Measurements from ENCODE around the gene CIC. TPM values are rescaled to one million over a fixed set of nuclear protein-coding genes. Genes with fewer than 3 reads are reported as not detected.

The CIC gene
- total and polyA plus RNA-seq, 9 of the 15 experiments (the other 6 are each of a cell fraction or from before 2014, with no cell fraction given) = 0.07 to 44.7 (median 8.6) TPM

DNA sequence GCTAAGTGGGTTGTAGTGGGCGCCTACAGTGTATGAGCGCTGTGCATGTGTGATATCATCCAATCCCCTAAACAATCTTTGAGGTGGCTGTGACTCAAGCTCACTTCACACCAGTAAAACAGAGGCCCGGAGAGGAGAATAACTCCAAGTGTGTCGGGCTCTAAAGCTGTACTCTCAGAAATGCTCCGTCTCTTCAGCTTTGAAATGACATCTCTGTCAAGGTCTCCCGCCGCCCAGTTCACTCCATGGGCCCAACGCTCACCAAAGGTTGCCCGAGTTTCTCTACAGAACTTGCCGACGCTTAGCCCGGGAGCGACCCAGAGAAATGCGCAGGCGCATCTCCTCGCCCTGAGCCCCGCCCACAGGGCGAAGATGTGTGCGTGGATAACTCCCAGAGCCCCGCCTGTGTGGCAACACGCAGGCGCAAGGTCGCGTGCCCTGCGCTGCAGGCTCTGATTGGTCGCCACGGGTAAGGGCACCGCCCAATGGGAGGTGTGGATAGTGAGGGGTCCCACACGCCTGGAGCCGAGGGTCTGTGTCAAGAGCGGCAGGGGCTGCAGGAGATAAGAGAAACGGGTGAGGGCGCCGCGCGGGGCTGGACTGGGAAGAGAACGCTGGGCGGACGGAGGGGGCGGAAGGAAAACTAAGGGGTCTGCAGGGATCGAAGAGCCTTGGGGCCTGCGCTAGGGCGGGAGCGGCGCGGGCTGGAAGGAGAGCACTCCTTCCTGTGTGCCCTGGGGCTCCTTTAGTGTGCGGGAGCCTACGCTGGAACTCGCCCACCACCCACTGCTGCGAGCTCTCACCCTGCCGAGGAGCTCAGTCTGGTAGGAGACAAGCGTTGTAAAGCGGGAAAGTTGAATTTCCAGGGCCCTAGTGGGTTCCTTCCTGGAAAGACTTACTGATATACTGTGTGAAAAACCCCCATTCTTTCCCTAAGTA lies 49.0 kb upstream of the CIC start, which contains the start of gene ZNF526 (continued):
- TF ChIP-seq CBX1 (IDR thresholded peaks at IDR 0.05; ENCODE audit: low read depth) = peak; percentile 80; the same call in 1 of the 2 replicates
- TF ChIP-seq EGR1 (conservative IDR thresholded peaks at IDR 0.05) = 0 out of 2 replicates have a peak, but pooled peaks have one; percentile 2
- peak; percentile 76 for TF ChIP-seq HDAC2 (IDR thresholded peaks at IDR 0.05)
- peak; percentile 89 for TF ChIP-seq HMGN3 (IDR thresholded peaks at IDR 0.05; ENCODE audit: borderline replicate concordance, extremely low read depth, insufficient read length, low read depth, low read length)
- no peak for TF ChIP-seq ZNF444 (CRISPR knock-in tag; IDR thresholded peaks at IDR 0.05)
- TF ChIP-seq MYBL2 (IDR thresholded peaks at IDR 0.05; ENCODE audit: low read depth) = no peak
- no peak for TF ChIP-seq MYBL2 (CRISPR knock-in tag; IDR thresholded peaks at IDR 0.05; ENCODE audit: borderline replicate concordance)
- peak; percentile 95 for TF ChIP-seq CXXC5 (CRISPR knock-in tag; IDR thresholded peaks at IDR 0.05)
- TF ChIP-seq RFX5 (IDR thresholded peaks at IDR 0.05; ENCODE audit: low read depth, low read length) = 0 out of 2 replicates have a peak, but pooled peaks have one; percentile 49
- TF ChIP-seq NFYB (IDR thresholded peaks at IDR 0.05; ENCODE audit: extremely low read depth, insufficient read length) = peak; percentile 96
- TF ChIP-seq, protein P1, sequence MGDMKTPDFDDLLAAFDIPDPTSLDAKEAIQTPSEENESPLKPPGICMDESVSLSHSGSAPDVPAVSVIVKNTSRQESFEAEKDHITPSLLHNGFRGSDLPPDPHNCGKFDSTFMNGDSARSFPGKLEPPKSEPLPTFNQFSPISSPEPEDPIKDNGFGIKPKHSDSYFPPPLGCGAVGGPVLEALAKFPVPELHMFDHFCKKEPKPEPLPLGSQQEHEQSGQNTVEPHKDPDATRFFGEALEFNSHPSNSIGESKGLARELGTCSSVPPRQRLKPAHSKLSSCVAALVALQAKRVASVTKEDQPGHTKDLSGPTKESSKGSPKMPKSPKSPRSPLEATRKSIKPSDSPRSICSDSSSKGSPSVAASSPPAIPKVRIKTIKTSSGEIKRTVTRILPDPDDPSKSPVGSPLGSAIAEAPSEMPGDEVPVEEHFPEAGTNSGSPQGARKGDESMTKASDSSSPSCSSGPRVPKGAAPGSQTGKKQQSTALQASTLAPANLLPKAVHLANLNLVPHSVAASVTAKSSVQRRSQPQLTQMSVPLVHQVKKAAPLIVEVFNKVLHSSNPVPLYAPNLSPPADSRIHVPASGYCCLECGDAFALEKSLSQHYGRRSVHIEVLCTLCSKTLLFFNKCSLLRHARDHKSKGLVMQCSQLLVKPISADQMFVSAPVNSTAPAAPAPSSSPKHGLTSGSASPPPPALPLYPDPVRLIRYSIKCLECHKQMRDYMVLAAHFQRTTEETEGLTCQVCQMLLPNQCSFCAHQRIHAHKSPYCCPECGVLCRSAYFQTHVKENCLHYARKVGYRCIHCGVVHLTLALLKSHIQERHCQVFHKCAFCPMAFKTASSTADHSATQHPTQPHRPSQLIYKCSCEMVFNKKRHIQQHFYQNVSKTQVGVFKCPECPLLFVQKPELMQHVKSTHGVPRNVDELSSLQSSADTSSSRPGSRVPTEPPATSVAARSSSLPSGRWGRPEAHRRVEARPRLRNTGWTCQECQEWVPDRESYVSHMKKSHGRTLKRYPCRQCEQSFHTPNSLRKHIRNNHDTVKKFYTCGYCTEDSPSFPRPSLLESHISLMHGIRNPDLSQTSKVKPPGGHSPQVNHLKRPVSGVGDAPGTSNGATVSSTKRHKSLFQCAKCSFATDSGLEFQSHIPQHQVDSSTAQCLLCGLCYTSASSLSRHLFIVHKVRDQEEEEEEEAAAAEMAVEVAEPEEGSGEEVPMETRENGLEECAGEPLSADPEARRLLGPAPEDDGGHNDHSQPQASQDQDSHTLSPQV (IDR thresholded peaks at IDR 0.05) = peak; percentile 75; the same call in 1 of the 2 replicates
- 0 out of 4 replicates have a peak, but pooled peaks of 1 of the 2 experiments have one; percentile 29 for TF ChIP-seq TBL1XR1 (IDR thresholded peaks at IDR 0.05; ENCODE audit: low read length in 2 of 2)
- 0 out of 2 replicates have a peak, but pooled peaks have one; percentile 29 for TF ChIP-seq ZNF57 (CRISPR knock-in tag; IDR thresholded peaks at IDR 0.05)
- TF ChIP-seq PRMT5 (CRISPR knock-in tag; IDR thresholded peaks at IDR 0.05) = 0 out of 2 replicates have a peak, but pooled peaks have one; percentile 39
- peak; percentile 84; the same call in 1 of the 2 replicates for TF ChIP-seq GATA2 (CRISPR knock-in tag; IDR thresholded peaks at IDR 0.05)
- TF ChIP-seq KDM5B (IDR thresholded peaks at IDR 0.05; ENCODE audit: insufficient replicate concordance, low read depth, low read length) = peak; percentile 72
- peak; percentile 99 for TF ChIP-seq NRF1 (conservative IDR thresholded peaks at IDR 0.05 in 1 of 2, IDR thresholded peaks at IDR 0.05 in 1 of 2)
- peak; percentile 75 for TF ChIP-seq TAF1 (IDR thresholded peaks at IDR 0.05; ENCODE audit: control insufficient read depth, extremely low read depth, insufficient read depth, low read length, severe bottlenecking)
- peak; percentile 89 for TF ChIP-seq SIN3B (IDR thresholded peaks at IDR 0.05; ENCODE audit: low read depth)
- peak; percentile 50 for TF ChIP-seq BRD9 (IDR thresholded peaks at IDR 0.05; ENCODE audit: low read depth, partially characterized antibody)
- TF ChIP-seq SRF (CRISPR knock-in tag; IDR thresholded peaks at IDR 0.05) = peak in 1 of 2 experiments; percentile 10; a peak in 1 of 4 replicates
- 0 out of 2 replicates have a peak, but pooled peaks have one; percentile 9 for TF ChIP-seq MYNN (IDR thresholded peaks at IDR 0.05)
- no peak for TF ChIP-seq MYNN (CRISPR knock-in tag; IDR thresholded peaks at IDR 0.05)
- no peak for TF ChIP-seq HDAC8 (tag; IDR thresholded peaks at IDR 0.05)
